H1 (cell line): ENCODE results near the gene GRIPAP1. TPM values are rescaled to one million over a fixed set of nuclear protein-coding genes. Genes with fewer than 3 reads are reported as not detected.

Experiments
- CTCF ChIA-PET: fragments of 300-600 bp; sonication (Branson Sonifier 250); formaldehyde crosslinking; loops from one replicate; lab custom pipeline; 2021; ENCODE audit not compliant: partially characterized antibody; lab: Charles Lee
- POLR2A ChIA-PET: fragments of 300-600 bp; sonication (Branson Sonifier 250); formaldehyde crosslinking; loops from one replicate; lab custom pipeline; 2021; ENCODE audit warnings: inconsistent platforms; ENCODE audit not compliant: partially characterized antibody; lab: Charles Lee
- DNase-seq, 2 experiments: peaks; one replicate each; pipeline versions ENCODE4 v3.0.0 to v3.0.0-alpha.2; 2010 to 2022; ENCODE audit warnings: low spot score in 2 of 2, low read depth in 1 of 2, mixed read lengths in 1 of 2
- FAIRE-seq: peaks from 2 replicates; lab custom pipeline; 2011; peaks lifted over from hg19 to GRCh38; lab: Jason Lieb, UNC
- H2AFZ ChIP-seq: 2 replicates; pipeline ENCODE4 v1.8.1; 2012; ENCODE audit warnings: low read length, inconsistent platforms
- H2AK5ac ChIP-seq: 2 replicates; pipeline ENCODE4 v1.6.1; 2013; ENCODE audit warnings: low read depth, low read length
- H2BK120ac ChIP-seq: replicated peaks from 2 replicates; pipeline ENCODE3; 2013; ENCODE audit warnings: low read depth, low read length, inconsistent platforms
- H2BK12ac ChIP-seq: 2 replicates; pipeline ENCODE4 v1.6.1; 2013; ENCODE audit warnings: low read depth, low read length
- H2BK15ac ChIP-seq: 2 replicates; pipeline ENCODE4 v1.6.1; 2013; ENCODE audit warnings: low read length
- H2BK20ac ChIP-seq: 2 replicates; pipeline ENCODE4 v1.6.1; 2013; ENCODE audit warnings: low read length
- H2BK5ac ChIP-seq: 2 replicates; pipeline ENCODE4 v1.6.1; 2013; ENCODE audit warnings: low read depth, low read length
- H3K14ac ChIP-seq: 2 replicates; pipeline ENCODE4 v1.6.1; 2013; ENCODE audit warnings: inconsistent platforms; ENCODE audit not compliant: insufficient read length
- H3K18ac ChIP-seq: 2 replicates; pipeline ENCODE4 v1.6.1; 2013; ENCODE audit warnings: low read length; ENCODE audit errors: extremely low read depth
- H3K23ac ChIP-seq: 2 replicates; pipeline ENCODE4 v1.6.1; 2013; ENCODE audit warnings: inconsistent platforms; ENCODE audit not compliant: insufficient read length
- H3K23me2 ChIP-seq: 2 replicates; pipeline ENCODE4 v1.6.1; 2013; ENCODE audit warnings: low read depth, low read length
- H3K27ac ChIP-seq: 2 replicates; pipeline ENCODE4 v1.6.1; 2011; ENCODE audit warnings: low read depth, low read length, inconsistent platforms
- H3K27me3 ChIP-seq, 4 experiments: replicated peaks in 1 of 4; 1 replicate in 1 of 4; 2 replicates in 3 of 4; pipeline versions ENCODE4 v1.6.1 to v1.8.1; 2011 to 2013; ENCODE audit warnings: low read length in 3 of 4, mild to moderate bottlenecking in 3 of 4, inconsistent platforms in 2 of 4, mixed read lengths in 2 of 4, moderate library complexity in 1 of 4; ENCODE audit not compliant: control insufficient read depth in 3 of 4, insufficient read depth in 3 of 4; ENCODE audit errors: extremely low read depth in 1 of 4
- H3K36me3 ChIP-seq, 4 experiments: 2 replicates each; pipeline versions ENCODE4 v1.6.1 to v1.8.1; 2011 to 2013; ENCODE audit warnings: mild to moderate bottlenecking in 4 of 4, low read length in 3 of 4, moderate library complexity in 2 of 4, control low read depth in 1 of 4, inconsistent platforms in 1 of 4; ENCODE audit not compliant: insufficient read depth in 4 of 4, control insufficient read depth in 2 of 4
- H3K4ac ChIP-seq: replicated peaks from 2 replicates; pipeline ENCODE3; 2013; ENCODE audit warnings: low read length, low read depth, mixed read lengths, inconsistent platforms; ENCODE audit not compliant: insufficient read length
- H3K4me1 ChIP-seq, 4 experiments: replicated peaks in 1 of 4; 1 replicate in 1 of 4; 2 replicates in 3 of 4; pipeline versions ENCODE4 v1.6.1 to v1.8.1; 2011 to 2013; ENCODE audit warnings: low read length in 3 of 4, inconsistent platforms in 2 of 4, mixed read lengths in 1 of 4; ENCODE audit not compliant: insufficient read depth in 4 of 4, control insufficient read depth in 3 of 4
- H3K4me2 ChIP-seq, 2 experiments: 2 replicates each; pipeline versions ENCODE4 v1.6.1 to v1.8.1; 2011 to 2013; ENCODE audit warnings: low read depth in 2 of 2, low read length in 2 of 2, control low read depth in 1 of 2, inconsistent platforms in 1 of 2, mild to moderate bottlenecking in 1 of 2; ENCODE audit not compliant: insufficient read depth in 1 of 2
- H3K4me3 ChIP-seq, 4 experiments: fragments of 200-600, 300-600 bp in 1 of 4; sonication (generic), shearing (Covaris generic), sonication (Bioruptor Twin) in 1 of 4; 2 replicates each; pipeline versions ENCODE4 v1.5.1 to v1.8.1; 2011 to 2016; ENCODE audit warnings: low read length in 4 of 4, low read depth in 3 of 4, control low read depth in 2 of 4, inconsistent platforms in 2 of 4, mild to moderate bottlenecking in 2 of 4, mixed read lengths in 1 of 4, moderate library complexity in 1 of 4; ENCODE audit not compliant: insufficient read depth in 2 of 4; ENCODE audit errors: extremely low read depth in 1 of 4
- H3K56ac ChIP-seq: replicated peaks from 2 replicates; pipeline ENCODE3; 2013; ENCODE audit warnings: low read depth, mild to moderate bottlenecking, mixed read lengths, low read length, inconsistent platforms; ENCODE audit not compliant: insufficient read length
- H3K79me1 ChIP-seq: 2 replicates; pipeline ENCODE4 v1.6.1; 2013; ENCODE audit warnings: low read depth, low read length, control low read depth
- H3K79me2 ChIP-seq, 2 experiments: 2 replicates each; pipeline versions ENCODE4 v1.6.1 to v1.8.1; 2012 to 2013; ENCODE audit warnings: low read length in 2 of 2, mild to moderate bottlenecking in 2 of 2, inconsistent platforms in 1 of 2; ENCODE audit not compliant: insufficient read depth in 2 of 2, control insufficient read depth in 1 of 2
- H3K9ac ChIP-seq, 4 experiments: replicated peaks in 1 of 4; 1 replicate in 1 of 4; 2 replicates in 3 of 4; pipeline versions ENCODE4 v1.6.1 to v1.8.1; 2011 to 2013; ENCODE audit warnings: low read depth in 3 of 4, low read length in 3 of 4, control low read depth in 2 of 4, mild to moderate bottlenecking in 2 of 4, moderate library complexity in 2 of 4, inconsistent platforms in 1 of 4; ENCODE audit errors: extremely low read depth in 1 of 4
- H3K9me3 ChIP-seq, 2 experiments: 2 replicates each; pipeline versions ENCODE4 v1.6.1 to v1.8.1; 2012 to 2013; ENCODE audit warnings: mild to moderate bottlenecking in 2 of 2, moderate library complexity in 2 of 2, control low read depth in 1 of 2, inconsistent platforms in 1 of 2, low read depth in 1 of 2, low read length in 1 of 2, mixed read lengths in 1 of 2; ENCODE audit not compliant: insufficient read depth in 2 of 2
- H4K20me1 ChIP-seq, 2 experiments: replicated peaks in 1 of 2; 2 replicates each; pipeline versions ENCODE3 to v1.8.1; 2011 to 2013; ENCODE audit warnings: inconsistent platforms in 2 of 2, low read length in 2 of 2, mild to moderate bottlenecking in 1 of 2; ENCODE audit not compliant: insufficient read depth in 2 of 2, control insufficient read depth in 1 of 2
- H4K5ac ChIP-seq: 2 replicates; pipeline ENCODE4 v1.6.1; 2013; ENCODE audit warnings: low read length, low read depth, mixed read lengths, inconsistent platforms; ENCODE audit not compliant: insufficient read length
- H4K8ac ChIP-seq: 2 replicates; pipeline ENCODE4 v1.8.0; 2013; ENCODE audit warnings: mild to moderate bottlenecking, moderate library complexity, low read length, inconsistent platforms; ENCODE audit not compliant: insufficient read depth; ENCODE audit errors: extremely low read depth
- H4K91ac ChIP-seq: replicated peaks from 2 replicates; pipeline ENCODE3; 2013; ENCODE audit warnings: low read length, mixed read lengths, inconsistent platforms; ENCODE audit not compliant: insufficient read length
- KDM1A ChIP-seq: fragments of 200-600, 300-600 bp; sonication (generic); IDR thresholded peaks from 2 replicates; pipeline ENCODE4 v1.7.1; 2016; ENCODE audit warnings: mild to moderate bottlenecking, low read length, borderline replicate concordance
- MAX ChIP-seq: IDR thresholded peaks from 2 replicates; pipeline ENCODE4 v1.6.1; 2012; ENCODE audit warnings: inconsistent platforms
- WGBS, 2 experiments: shearing (Covaris generic) in 1 of 2; methylation state at CpG; one replicate each; pipeline versions ENCODE4 v1.1.6 to v1.1.7; 2013 to 2015; ENCODE audit warnings: low lambda C conversion rate in 2 of 2, mixed read lengths in 2 of 2, inconsistent platforms in 1 of 2, low coverage in 1 of 2, missing lambda C conversion rate in 1 of 2; ENCODE audit not compliant: insufficient replicate concordance in 2 of 2, insufficient coverage in 1 of 2, insufficient read length in 1 of 2; ENCODE audit errors: extremely low coverage in 1 of 2, missing lambda C conversion rate in 1 of 2; 5-methylcytosine and 5-hydroxymethylcytosine counted together
- polyA plus RNA-seq, 7 experiments: library from polyadenylated mRNA; depleted of rRNA in 3 of 7; stranded (reverse) in 5 of 7; unstranded in 2 of 7; fragments of >200 nt in 5 of 7; fragments of 200-250 nt in 2 of 7; gene quantifications; 1 replicate in 5 of 7; 2 replicates in 1 of 7; 4 replicates in 1 of 7; pipeline versions ENCODE4 v1.2.1 to v1.2.3, GENCODE V29; 2011 to 2013; ENCODE audit warnings: missing spikeins in 2 of 7, mixed read lengths in 2 of 7
- total RNA-seq: library from RNA; stranded (reverse); fragmentation: NEBNext Ultra II Directional; extraction: Animal tissue kit (Norgen Biotek cat#: 25700); gene quantifications from 2 replicates; pipeline ENCODE4 v1.2.1, GENCODE V29; 2021

GRIPAP1 gene
- total and polyA plus RNA-seq, 2 of the 8 experiments (the other 6 are each of a cell fraction or from before 2014, with no cell fraction given), result 21.6 to 55.9 TPM

DNA sequence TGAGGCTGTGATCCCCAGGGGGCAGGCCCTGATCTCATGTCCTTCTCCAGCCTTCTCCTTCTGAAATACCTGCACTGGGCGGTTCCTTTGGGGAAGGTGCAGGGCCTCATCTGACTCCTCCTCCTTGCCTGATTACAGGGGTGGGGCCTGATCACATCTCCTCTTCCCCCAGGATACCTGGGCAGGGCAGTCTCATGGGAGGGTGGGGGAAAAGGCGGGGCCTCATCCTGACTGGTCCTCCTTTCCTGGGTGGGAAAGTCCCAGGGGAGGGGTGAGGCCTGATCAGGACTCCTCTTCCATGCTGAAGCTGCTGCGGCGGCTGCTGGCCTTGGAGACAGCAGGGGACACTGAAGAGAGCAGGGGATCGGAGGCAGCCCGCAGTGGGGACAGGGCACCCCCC is 27.8 kb upstream of the GRIPAP1 start:
- H3K79me1 ChIP-seq, result no peaks in the 10 kb centered on the region
- no peak overlapping the region for H4K5ac ChIP-seq
- no peak overlapping the region for H2BK12ac ChIP-seq
- no peak overlapping the region; a peak in 1 of 4 replicates for H3K4me2 ChIP-seq
- peak overlapping the region; percentile 25; the same call in 1 of the 2 replicates for H3K27ac ChIP-seq
- H2AK5ac ChIP-seq, result no peak overlapping the region
- H2BK15ac ChIP-seq, result no peak overlapping the region
- no peaks in the 10 kb centered on the region for H3K23me2 ChIP-seq
- DNase-seq, result no peak
- no peak overlapping the region for H2BK120ac ChIP-seq
- no peak overlapping the region for H4K8ac ChIP-seq
- H3K36me3 ChIP-seq, result peaks cover 10 to 54% (median 34%) of the 10 kb centered on the region in 4 experiments; a peak in 7 of 8 replicates
- no peak overlapping the region for H3K4me3 ChIP-seq
- H3K27me3 ChIP-seq, result no peaks in the 10 kb centered on the region
- H2BK5ac ChIP-seq, result no peak overlapping the region
- TF ChIP-seq KDM1A, result no peak
- TF ChIP-seq MAX, result no peak
- H3K14ac ChIP-seq, result no peak overlapping the region
- H2AFZ ChIP-seq, result no peak overlapping the region
- H4K91ac ChIP-seq, result no peak overlapping the region
- H3K79me2 ChIP-seq, result no peaks in the 10 kb centered on the region
- no peak overlapping the region for H3K23ac ChIP-seq
- H2BK20ac ChIP-seq, result no peak overlapping the region
- 67% methylated on average over 1 of the region's 6 CpGs; no CpG with 5 or more reads in 1 of the 2 experiments for WGBS, 2 experiments
- H3K56ac ChIP-seq, result no peak overlapping the region
- H3K9me3 ChIP-seq, result no peaks in the 10 kb centered on the region
- FAIRE-seq, result no peak
- no peak overlapping the region for H3K9ac ChIP-seq
- no peak overlapping the region for H3K4ac ChIP-seq
- peaks cover 0 to 6% (median 2%) of the 10 kb centered on the region in 4 experiments; a peak in 2 of 7 replicates for H3K4me1 ChIP-seq
- no peak overlapping the region for H3K18ac ChIP-seq
- ChIA-PET POLR2A (interaction anchor here (0.9 to 2.0 kb wide), 7 partner anchors 10 to 115 kb away, joined by 3 to 11 read pairs (median 5); no protein-coding TSS in a partner anchor), CTCF (no interaction called here)
- peaks cover 0 to 2% of the 10 kb centered on the region in 2 experiments for H4K20me1 ChIP-seq
